Activated CD4-positive, alpha-beta T cell treated with anti-CD3 and anti-CD28 coated beads for 36 hours (primary cell): ENCODE results near the gene ECE2. TPM values are rescaled to one million over a fixed set of nuclear protein-coding genes. Genes with fewer than 3 reads are reported as not detected.
"Not testable (repeated sequence)": the region's sequence is repeated elsewhere in the genome, so short reads cannot be mapped to it uniquely, and the experiment has no call there.

Experiments
- ATAC-seq: fragments of 200-7000 bp; cut with Tn5 transposase; one replicate; pipeline ENCODE4 v1.10.0; 2021; ENCODE audit warnings: mild to moderate bottlenecking, moderate library complexity
- CTCF ChIA-PET: fragments of 350-600 bp; sonication (Branson Sonifier 250); formaldehyde crosslinking; loops from one replicate; lab custom pipeline; 2021; ENCODE audit warnings: antibody characterized with exemption; lab: Charles Lee
- POLR2A ChIA-PET: fragments of 350-600 bp; sonication (Branson Sonifier 250); formaldehyde crosslinking; loops from one replicate; lab custom pipeline; 2021; ENCODE audit warnings: antibody characterized with exemption, inconsistent platforms; lab: Charles Lee
- DNase-seq: peaks from one replicate; pipeline ENCODE4 v3.0.0-alpha.2; 2020
- H3K27ac Mint-ChIP-seq: one replicate; pipeline ENCODE4 v1.8.0; 2021; ENCODE audit warnings: mixed read lengths
- H3K27me3 Mint-ChIP-seq: one replicate; pipeline ENCODE4 v1.8.0; 2021; ENCODE audit warnings: mixed read lengths
- H3K36me3 Mint-ChIP-seq: one replicate; pipeline ENCODE4 v1.8.0; 2021; ENCODE audit warnings: low read depth, mixed read lengths
- H3K4me1 Mint-ChIP-seq: one replicate; pipeline ENCODE4 v1.8.0; 2021; ENCODE audit warnings: mixed read lengths
- H3K4me3 Mint-ChIP-seq: one replicate; pipeline ENCODE4 v1.8.0; 2021; ENCODE audit warnings: mild to moderate bottlenecking, moderate library complexity, mixed read lengths
- H3K9me3 Mint-ChIP-seq: one replicate; pipeline ENCODE4 v1.8.0; 2021; ENCODE audit warnings: low read depth, mixed read lengths
- intact Hi-C, 2 experiments: fragments of 100-400 bp; cut with DNase I in 1 of 2; cut with micrococcal nuclease in 1 of 2; formaldehyde crosslinking; loops; one replicate each; pipeline versions ENCODE4 v1.14.2 to v1.15.1; 2022 to 2024; cut with DNase I, micrococcal nuclease
- total RNA-seq, 2 experiments: library from RNA; stranded (reverse); gene quantifications; one replicate each; pipeline ENCODE4 v1.2.3, GENCODE V29; 2021

ECE2 gene
- total RNA-seq, 2 experiments from 2014 or later = not detected

GRCh38 chr3:184258926-184259325 lies 16.9 kb upstream of the ECE2 start:
- peaks cover 21% of the 10 kb centered on the region for H3K27me3 Mint-ChIP-seq
- CTCF ChIA-PET = interaction anchor here (0.6 to 0.7 kb wide), 2 partner anchors 12 to 20 kb away, joined by 3 read pairs; no protein-coding TSS in a partner anchor
- intact Hi-C loops = loop anchor here in 1 of 2 experiments (10.0 kb wide), 1 partner anchor 794 kb away; no protein-coding TSS in a partner anchor
- H3K36me3 Mint-ChIP-seq = peaks cover 14% of the 10 kb centered on the region
- no peaks in the 10 kb centered on the region for H3K9me3 Mint-ChIP-seq
- H3K4me1 Mint-ChIP-seq = peaks cover 25% of the 10 kb centered on the region
- POLR2A ChIA-PET = interaction anchor here (0.5 kb wide), 1 partner anchor 737 kb away, joined by 6 read pairs; no protein-coding TSS in a partner anchor
- H3K27ac Mint-ChIP-seq = no peak overlapping the region
- no peak for ATAC-seq
- H3K4me3 Mint-ChIP-seq = no peak overlapping the region
- no peak for DNase-seq

DNA sequence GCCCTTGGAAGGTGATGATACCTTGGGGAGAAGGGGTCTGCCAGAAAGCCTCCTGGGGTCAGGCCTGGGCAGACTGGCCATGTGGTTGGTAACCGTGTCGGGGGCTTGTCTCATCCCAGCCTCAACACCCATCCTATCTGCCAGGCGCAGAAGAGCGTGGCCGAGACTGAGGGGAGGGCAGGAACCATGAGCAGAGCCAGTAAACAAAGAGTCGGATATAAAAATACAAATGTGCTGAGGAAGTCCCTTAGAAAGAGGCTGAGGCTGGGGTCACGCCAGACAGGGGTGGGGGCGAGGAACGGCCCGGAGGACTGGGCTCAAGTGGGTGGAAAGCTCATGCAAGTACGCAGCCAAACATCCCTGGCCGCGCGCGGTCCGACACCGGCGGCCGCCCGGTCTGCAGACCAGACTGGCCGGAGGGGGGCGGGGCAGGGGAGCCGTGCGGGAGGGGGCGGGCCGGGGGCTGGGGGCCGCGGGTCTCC lies 16.4 kb upstream of the ECE2 start:
- H3K27me3 Mint-ChIP-seq = peaks cover 23% of the 10 kb centered on the region
- intact Hi-C loops = loop anchor here in 1 of 2 experiments (10.0 kb wide), 1 partner anchor 795 kb away; no protein-coding TSS in a partner anchor
- H3K27ac Mint-ChIP-seq = no peak overlapping the region
- CTCF ChIA-PET = interaction anchor here (0.7 to 1.3 kb wide), 3 partner anchors 9 to 28 kb away, joined by 3 to 10 read pairs (median 4); partner anchors contain the start of gene EEF1AKMT4
- DNase-seq = no peak
- POLR2A ChIA-PET = interaction anchor here (0.5 kb wide), 1 partner anchor 737 kb away, joined by 6 read pairs; no protein-coding TSS in a partner anchor
- no peaks in the 10 kb centered on the region for H3K9me3 Mint-ChIP-seq
- peaks cover 14% of the 10 kb centered on the region for H3K36me3 Mint-ChIP-seq
- ATAC-seq = no peak
- H3K4me3 Mint-ChIP-seq = peak overlapping the region; percentile 32
- H3K4me1 Mint-ChIP-seq = peaks cover 25% of the 10 kb centered on the region

- ATAC-seq = peak; percentile 34
- H3K27ac Mint-ChIP-seq = no peak overlapping the region
- H3K27me3 Mint-ChIP-seq = peaks cover 26% of the 10 kb centered on the region
- intact Hi-C loops = loop anchor here (1.0 to 10.0 kb wide), 5 partner anchors 11 to 835 kb away; partner anchors contain the start of genes EEF1AKMT4 (in 1 of the 2), MCF2L2 (in 1 of the 2), PSMD2 (in 1 of the 2) and VWA5B2 (in 1 of the 2)
- H3K4me1 Mint-ChIP-seq = peaks cover 25% of the 10 kb centered on the region
- H3K9me3 Mint-ChIP-seq = no peaks in the 10 kb centered on the region
- DNase-seq = peak; percentile 68
- peaks cover 14% of the 10 kb centered on the region for H3K36me3 Mint-ChIP-seq
- peak overlapping the region; percentile 55 for H3K4me3 Mint-ChIP-seq
- POLR2A ChIA-PET = no interaction called here
- CTCF ChIA-PET = interaction anchor here (0.9 to 2.0 kb wide), 4 partner anchors 10 to 364 kb away, joined by 4 to 10 read pairs (median 6); partner anchors contain the start of gene EEF1AKMT4
Measured at GRCh38 chr3:184259878-184260723, 15.7 kb upstream of the ECE2 start.

DNA sequence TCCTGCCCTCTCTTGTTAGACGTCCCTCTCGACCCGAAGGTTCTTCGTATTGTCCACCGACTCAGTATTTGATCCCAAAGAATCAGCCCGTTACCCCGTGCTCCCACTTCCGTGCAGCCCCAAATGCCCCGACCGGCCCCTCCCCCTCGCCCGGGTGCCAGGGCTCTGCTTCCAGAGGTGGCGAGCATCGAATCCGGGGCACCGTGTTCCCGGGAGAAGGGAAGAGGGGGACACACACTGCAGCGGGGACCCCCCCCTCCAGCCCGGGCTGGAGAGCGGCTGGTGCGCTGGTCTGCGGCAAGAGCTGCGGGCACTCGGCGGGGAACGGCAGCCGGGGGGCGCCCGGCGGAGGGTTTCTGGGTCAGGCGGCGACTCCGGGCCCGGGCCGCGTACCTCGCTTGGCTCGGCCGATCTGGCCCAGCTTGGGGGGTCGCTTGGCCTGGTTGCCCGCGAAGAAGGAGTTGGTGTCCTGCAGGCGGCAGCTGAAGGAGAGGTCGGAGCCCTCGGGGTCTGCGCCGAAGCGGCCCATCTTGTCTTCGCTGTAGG lies 15.0 kb upstream of the ECE2 start:
- Mint-ChIP-seq H3K36me3 (peaks cover 12% of the 10 kb centered on the region), H3K4me3 (peak overlapping the region; percentile 73), H3K9me3 (no peaks in the 10 kb centered on the region), H3K4me1 (peaks cover 22% of the 10 kb centered on the region), H3K27ac (no peak overlapping the region), H3K27me3 (peaks cover 28% of the 10 kb centered on the region)
- intact Hi-C loops = loop anchor here (1.0 to 10.0 kb wide), 5 partner anchors 10 to 836 kb away; partner anchors contain the start of genes EEF1AKMT4 (in 1 of the 2), MCF2L2 (in 1 of the 2), PSMD2 (in 1 of the 2) and VWA5B2 (in 1 of the 2)
- ATAC-seq (no peak), DNase-seq (no peak)
- ChIA-PET CTCF (interaction anchor here (0.6 to 2.0 kb wide), 4 partner anchors 10 to 556 kb away, joined by 3 to 10 read pairs (median 6); partner anchors contain the start of gene EEF1AKMT4), POLR2A (no interaction called here)

DNA sequence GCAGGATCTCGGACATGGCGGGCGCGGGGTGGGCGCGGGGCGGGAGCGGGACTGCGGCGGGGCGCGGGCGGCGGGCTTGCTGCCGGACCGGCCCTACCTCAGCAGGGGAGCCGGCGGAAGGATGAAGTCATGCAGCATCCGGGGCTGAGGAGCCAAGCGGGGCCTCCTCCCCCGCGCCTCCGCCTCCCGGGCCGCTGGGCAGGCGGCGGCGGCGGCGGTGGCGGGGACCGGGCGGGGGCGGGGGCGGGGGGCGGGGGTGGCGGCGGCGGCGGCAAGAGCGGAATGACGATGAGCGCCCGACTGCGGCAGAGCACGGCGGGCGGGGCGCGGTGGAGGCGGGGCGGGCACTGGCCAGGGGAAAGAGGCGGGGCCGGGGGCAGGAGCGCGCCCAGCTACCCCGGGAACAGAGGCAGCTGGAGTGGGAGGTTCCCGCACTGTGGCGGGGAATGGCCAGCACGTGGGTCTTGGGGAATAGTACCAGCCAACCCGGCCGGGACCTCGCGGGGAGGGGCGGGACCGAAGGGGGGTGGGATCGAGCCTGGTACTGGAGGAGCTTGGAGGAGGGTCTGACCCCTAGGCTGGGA lies 14.5 kb upstream of the ECE2 start, which contains the start of gene CAMK2N2:
CAMK2N2 (minus strand) TSS at position 284 of the 584 bp plus-strand sequence; CDS start at position 16, 268 bp downstream.
- ATAC-seq (peak; percentile 59), DNase-seq (peak; percentile 73)
- Mint-ChIP-seq H3K27ac (no peak within 1 kb of the TSS), H3K4me3 (peak within 1 kb of the TSS; percentile 73), H3K27me3 (peaks cover 31% of the 10 kb centered on the region), H3K36me3 (peaks cover 12% of the 10 kb centered on the region), H3K4me1 (peaks cover 20% of the 10 kb centered on the region), H3K9me3 (no peaks in the 10 kb centered on the region)
- ChIA-PET POLR2A (no interaction called here), CTCF (interaction anchor here (0.6 to 2.0 kb wide), 6 partner anchors 12 to 556 kb away, joined by 3 to 7 read pairs (median 3); partner anchors contain the start of gene EEF1AKMT4)
- intact Hi-C loops = loop anchor here in 1 of 2 experiments (1.0 to 10.0 kb wide), 2 partner anchors 11 to 837 kb away; partner anchors contain the start of gene MCF2L2

DNA sequence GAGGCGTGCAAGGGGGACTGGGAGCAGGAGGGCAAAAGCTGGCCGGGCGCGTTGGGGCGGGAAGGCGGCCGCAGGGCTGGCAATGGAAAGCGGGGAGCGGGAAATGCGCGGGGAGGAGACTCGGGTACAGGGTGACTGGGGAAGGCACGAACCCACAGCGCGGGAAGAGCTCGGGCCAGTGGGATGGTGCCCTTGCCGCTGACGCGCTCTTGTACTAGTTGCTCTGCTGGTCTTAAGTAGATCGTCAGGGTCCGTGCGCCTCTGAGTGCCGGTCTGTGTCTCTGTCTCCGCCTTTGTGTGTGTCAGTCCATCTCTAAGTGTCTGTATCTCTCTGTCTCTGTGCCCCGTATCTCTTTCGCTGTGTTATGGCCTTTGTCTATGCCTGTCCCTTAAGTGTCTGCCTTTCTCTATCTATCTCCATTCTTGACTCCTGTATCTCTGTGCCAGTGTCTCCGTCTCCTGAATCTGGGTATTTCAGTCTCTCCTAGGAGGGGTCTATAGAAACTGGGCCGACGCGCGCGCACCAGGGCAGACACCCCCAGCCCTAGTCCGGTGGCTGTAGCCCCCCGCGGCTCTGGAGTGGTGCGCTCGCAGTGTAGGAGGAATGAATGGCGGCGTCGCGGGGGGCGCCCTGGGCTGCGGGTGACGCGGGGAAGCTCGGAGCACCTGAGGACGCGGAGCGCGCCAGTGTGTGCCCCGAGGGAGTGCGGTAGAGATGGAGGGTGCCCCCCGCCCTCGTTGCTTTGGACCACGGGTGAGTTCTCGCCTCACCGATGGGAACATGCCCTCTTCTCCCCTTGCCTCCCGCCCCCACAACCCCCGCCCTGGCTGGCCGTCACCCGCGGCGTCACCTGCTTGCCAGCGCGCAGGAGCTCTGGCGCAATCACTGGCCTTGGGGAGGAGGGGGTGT lies 13.7 kb upstream of the ECE2 start:
- Mint-ChIP-seq H3K9me3 (peaks cover under 1% of the 10 kb centered on the region), H3K36me3 (peaks cover 12% of the 10 kb centered on the region), H3K4me3 (peak overlapping the region; percentile 73), H3K4me1 (peaks cover 20% of the 10 kb centered on the region), H3K27me3 (peaks cover 32% of the 10 kb centered on the region), H3K27ac (no peak overlapping the region)
- ChIA-PET POLR2A (no interaction called here), CTCF (interaction anchor here (0.7 to 2.0 kb wide), 4 partner anchors 12 to 35 kb away, joined by 3 to 7 read pairs (median 3); partner anchors contain the start of gene EEF1AKMT4)
- intact Hi-C loops = loop anchor here in 1 of 2 experiments (1.0 to 10.0 kb wide), 2 partner anchors 12 to 837 kb away; partner anchors contain the start of gene MCF2L2
- DNase-seq = peak; percentile 65
- peak; percentile 20 for ATAC-seq

- H3K9me3 Mint-ChIP-seq = peaks cover 4% of the 10 kb centered on the region
- ATAC-seq (no peak), DNase-seq (no peak)
- H3K4me3 Mint-ChIP-seq = peak overlapping the region; percentile 73
- peaks cover 15% of the 10 kb centered on the region for H3K36me3 Mint-ChIP-seq
- ChIA-PET POLR2A (no interaction called here), CTCF (interaction anchor here (0.5 to 1.5 kb wide), 3 partner anchors 16 to 369 kb away, joined by 3 read pairs; no protein-coding TSS in a partner anchor)
- H3K27me3 Mint-ChIP-seq = peaks cover 39% of the 10 kb centered on the region
- no peak overlapping the region for H3K27ac Mint-ChIP-seq
- intact Hi-C loops = loop anchor here in 1 of 2 experiments (10.0 kb wide), 1 partner anchor 838 kb away; the partner anchor contains the start of gene MCF2L2
- peaks cover 20% of the 10 kb centered on the region for H3K4me1 Mint-ChIP-seq
Measured at GRCh38 chr3:184262764-184263179, 13.1 kb upstream of the ECE2 start.

DNA sequence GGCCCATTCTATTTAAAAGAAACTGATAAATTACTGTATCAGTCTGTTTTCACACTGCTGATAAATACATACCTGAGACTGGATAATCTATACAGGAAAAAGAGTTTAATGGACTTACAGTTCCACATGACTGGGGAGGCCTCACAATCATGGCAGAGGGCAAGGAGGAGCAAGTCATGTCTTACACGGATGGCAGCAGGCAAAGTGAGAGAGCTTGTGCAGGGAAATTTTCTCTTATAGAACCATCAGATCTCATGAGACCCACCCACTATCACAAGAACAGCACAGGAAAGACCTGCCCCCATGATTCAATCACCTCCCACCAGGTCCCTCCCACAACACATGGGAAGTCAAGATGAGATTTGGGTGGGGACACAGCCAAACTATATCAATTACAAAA lies 8.6 kb upstream of the ECE2 start:
- peaks cover 27% of the 10 kb centered on the region for H3K27me3 Mint-ChIP-seq
- ATAC-seq, H3K4me1 Mint-ChIP-seq, DNase-seq, H3K9me3 Mint-ChIP-seq, H3K36me3 Mint-ChIP-seq, H3K27ac Mint-ChIP-seq, POLR2A ChIA-PET, CTCF ChIA-PET, H3K4me3 Mint-ChIP-seq: not testable (repeated sequence)
- intact Hi-C loops = loop anchor here in 1 of 2 experiments (10.0 kb wide), 1 partner anchor 842 kb away; the partner anchor contains the start of gene MCF2L2

GRCh38 chr3:184272269-184272668 lies 3.6 kb upstream of the ECE2 start:
- POLR2A ChIA-PET = no interaction called here
- CTCF ChIA-PET = interaction anchor here (1.2 to 1.6 kb wide), 2 partner anchors 23 to 44 kb away, joined by 3 to 4 read pairs; partner anchors contain the start of gene EEF1AKMT4
- peaks cover 2% of the 10 kb centered on the region for H3K9me3 Mint-ChIP-seq
- DNase-seq = no peak
- intact Hi-C loops = no loop called here
- H3K4me3 Mint-ChIP-seq = no peak overlapping the region
- H3K4me1 Mint-ChIP-seq = no peaks in the 10 kb centered on the region
- H3K27ac Mint-ChIP-seq = no peak overlapping the region
- no peak for ATAC-seq
- peaks cover 1% of the 10 kb centered on the region for H3K36me3 Mint-ChIP-seq
- H3K27me3 Mint-ChIP-seq = peaks cover 27% of the 10 kb centered on the region
